C4-2B (cell line): ENCODE measurements around the gene CSNK2A2.

Experiments used
- CTCF ChIP-seq: fragments of 450-650 bp; conservative IDR thresholded peaks from 2 replicates; pipeline ENCODE4 v1.5.1; 2017; ENCODE audit warnings: mild to moderate bottlenecking
- ZFX ChIP-seq: fragments of 450-650 bp; IDR thresholded peaks from 2 replicates; pipeline ENCODE4 v1.6.1; 2017

- TF ChIP-seq ZFX = no peak
- TF ChIP-seq CTCF = no peak
Measured at GRCh38 chr16:58198803-58199411, 1.0 kb upstream of the CSNK2A2 start.
